ENCODE data around the gene CREB3L1. TPM values are rescaled to one million over a fixed set of nuclear protein-coding genes. Genes with fewer than 3 reads are reported as not detected.

CREB3L1 gene
- total and polyA plus RNA-seq, 2 experiments from 2014 or later, result 22.9 to 275 TPM

GRCh38 chr11:46235777-46236688, 41.4 kb upstream of the CREB3L1 start:
- WGBS (ENCODE audit: low lambda C conversion rate, missing lambda C conversion rate), result 79% methylated on average over 1 of the region's 1 CpG
- no peak overlapping the region for H3K27ac ChIP-seq
- TF ChIP-seq EZH2phosphoT487 (IDR thresholded peaks at IDR 0.05; ENCODE audit: low read depth, severe bottlenecking, unreplicated experiment), result no peak
- TF ChIP-seq EZH2 (IDR thresholded peaks at IDR 0.05; ENCODE audit: borderline replicate concordance), result no peak
- no peak for TF ChIP-seq CTCF (IDR thresholded peaks at IDR 0.05; ENCODE audit: poor library complexity)

GRCh38 chr11:46236918-46237247, 40.6 kb upstream of the CREB3L1 start:
- Histone ChIP-seq H3K27me3 (no peaks in the 10 kb centered on the region), H2AFZ (peak overlapping the region; percentile 85), H3K36me3 (replicated peaks; ENCODE audit: insufficient read depth, low read depth) (no peaks in the 10 kb centered on the region), H3K4me1 (ENCODE audit: insufficient read depth) (peaks cover 24% of the 10 kb centered on the region), H3K79me2 (no peaks in the 10 kb centered on the region), H3K9me2 (replicated peaks; ENCODE audit: insufficient read depth) (no peaks in the 10 kb centered on the region), H3K4me3 (no peak overlapping the region), H3K4me2 (peak overlapping the region; percentile 89), H3K9me3 (ENCODE audit: low read depth) (no peaks in the 10 kb centered on the region), H4K20me1 (ENCODE audit: insufficient read depth, poor library complexity, severe bottlenecking) (no peaks in the 10 kb centered on the region), H3K27ac (no peak overlapping the region)
- 39% methylated on average over 5 of the region's 5 CpGs for WGBS (ENCODE audit: low lambda C conversion rate, missing lambda C conversion rate)
- DNase-seq (ENCODE audit: low spot score), result no peak
- TF ChIP-seq EZH2phosphoT487 (IDR thresholded peaks at IDR 0.05; ENCODE audit: low read depth, severe bottlenecking, unreplicated experiment) (no peak), EZH2 (IDR thresholded peaks at IDR 0.05; ENCODE audit: borderline replicate concordance) (no peak), CTCF (IDR thresholded peaks at IDR 0.05; ENCODE audit: poor library complexity) (no peak)

More at GRCh38 chr11:46235777-46236688, 41.4 kb upstream of the CREB3L1 start:
- Histone ChIP-seq H4K20me1 (ENCODE audit: insufficient read depth, poor library complexity, severe bottlenecking) (no peaks in the 10 kb centered on the region), H3K4me1 (ENCODE audit: insufficient read depth) (peaks cover 24% of the 10 kb centered on the region), H3K36me3 (replicated peaks; ENCODE audit: insufficient read depth, low read depth) (no peaks in the 10 kb centered on the region), H3K79me2 (no peaks in the 10 kb centered on the region), H3K4me3 (no peak overlapping the region), H3K4me2 (no peak overlapping the region), H3K27me3 (no peaks in the 10 kb centered on the region), H3K9me2 (replicated peaks; ENCODE audit: insufficient read depth) (no peaks in the 10 kb centered on the region), H3K9me3 (ENCODE audit: low read depth) (no peaks in the 10 kb centered on the region), H2AFZ (no peak overlapping the region)
- DNase-seq (ENCODE audit: low spot score), result no peak

GRCh38 chr11:46237248-46238077, 40.0 kb upstream of the CREB3L1 start:
- peak; percentile 80 for DNase-seq (ENCODE audit: low spot score)
- Histone ChIP-seq H4K20me1 (ENCODE audit: insufficient read depth, poor library complexity, severe bottlenecking) (no peaks in the 10 kb centered on the region), H3K27me3 (no peaks in the 10 kb centered on the region), H3K36me3 (replicated peaks; ENCODE audit: insufficient read depth, low read depth) (no peaks in the 10 kb centered on the region), H3K9me2 (replicated peaks; ENCODE audit: insufficient read depth) (no peaks in the 10 kb centered on the region), H3K9me3 (ENCODE audit: low read depth) (no peaks in the 10 kb centered on the region), H3K4me1 (ENCODE audit: insufficient read depth) (peaks cover 26% of the 10 kb centered on the region), H3K27ac (peak overlapping the region; percentile 66), H3K79me2 (no peaks in the 10 kb centered on the region), H2AFZ (peak overlapping the region; percentile 85), H3K4me3 (peak overlapping the region; percentile 41), H3K4me2 (peak overlapping the region; percentile 89)
- WGBS (ENCODE audit: low lambda C conversion rate, missing lambda C conversion rate), result 5% methylated on average over 21 of the region's 59 CpGs
- no peak for TF ChIP-seq CTCF (IDR thresholded peaks at IDR 0.05; ENCODE audit: poor library complexity)
- no peak for TF ChIP-seq EZH2phosphoT487 (IDR thresholded peaks at IDR 0.05; ENCODE audit: low read depth, severe bottlenecking, unreplicated experiment)
- TF ChIP-seq EZH2 (IDR thresholded peaks at IDR 0.05; ENCODE audit: borderline replicate concordance), result no peak
